ENCODE measurements around the gene MARCHF6. TPM values are rescaled to one million over a fixed set of nuclear protein-coding genes. Genes with fewer than 3 reads are reported as not detected.

MARCHF6 gene
- total RNA-seq, 3 donors from 2014 or later = 94.5 to 110 (median 96.7) TPM

DNA sequence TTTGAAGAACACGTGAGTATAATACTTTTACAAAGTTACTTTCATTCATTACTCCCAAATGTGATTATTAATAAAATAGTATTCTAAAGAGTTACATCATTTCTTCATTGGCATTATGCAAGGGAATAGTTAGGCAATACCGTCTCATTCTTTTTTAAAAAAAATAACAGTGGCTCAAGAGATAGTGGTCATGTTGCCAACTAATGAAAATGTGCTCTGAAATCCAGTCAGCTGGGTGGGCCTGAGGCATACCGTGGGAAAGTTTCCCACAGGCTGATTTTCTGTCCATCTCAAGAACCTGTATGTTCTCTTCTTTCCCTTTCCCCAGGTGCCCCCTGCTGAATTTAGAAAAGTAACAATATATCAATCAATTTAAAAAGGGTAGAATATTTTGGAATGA lies 47.3 kb downstream of the MARCHF6 start:
- Mint-ChIP-seq H3K4me3 (no peak overlapping the region), H3K4me1 (ENCODE audit: low read depth) (peaks cover 6% of the 10 kb centered on the region), H3K9me3 (no peaks in the 10 kb centered on the region), H3K27me3 (ENCODE audit: low read depth) (no peaks in the 10 kb centered on the region), H3K36me3 (ENCODE audit: insufficient read depth) (peaks cover 48% of the 10 kb centered on the region)
- DNase-seq = no peak
- no peak for ATAC-seq

DNA sequence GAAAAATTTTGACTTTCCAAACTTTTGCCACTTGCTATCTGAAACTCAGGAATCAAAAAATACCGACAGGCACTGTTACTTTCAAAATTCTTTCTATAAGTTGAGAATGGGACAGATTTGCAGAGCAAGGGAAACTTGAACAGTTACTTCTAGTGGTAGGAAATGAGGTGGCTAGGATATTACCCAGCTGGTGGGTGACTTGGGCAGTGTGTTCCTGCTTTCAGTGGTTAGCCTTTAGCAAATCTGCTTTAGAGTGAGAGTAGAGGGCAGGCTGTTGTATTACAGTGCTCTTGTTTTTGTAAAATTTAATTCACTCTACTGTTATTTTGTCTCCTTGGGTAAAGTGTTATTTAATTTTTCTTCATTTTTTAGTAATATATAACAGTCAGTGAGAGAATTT lies 48.0 kb downstream of the MARCHF6 start:
- Mint-ChIP-seq H3K4me1 (ENCODE audit: low read depth) (peaks cover 5% of the 10 kb centered on the region), H3K9me3 (no peaks in the 10 kb centered on the region), H3K36me3 (ENCODE audit: insufficient read depth) (peaks cover 46% of the 10 kb centered on the region), H3K27me3 (ENCODE audit: low read depth) (no peaks in the 10 kb centered on the region), H3K4me3 (no peak overlapping the region)
- no peak for DNase-seq
- no peak for ATAC-seq

Other genes starting within 250 kb of the MARCHF6 start
- gene ATPSCKMT, start 103.8 kb upstream of the MARCHF6 start, total RNA-seq = 10 to 100 TPM; 25.3 to 32.5 (median 27.7) TPM
- gene CCT5, start 103.4 kb upstream of the MARCHF6 start, total RNA-seq = 100 to 1,000 TPM; 597 to 728 (median 646) TPM
- under 1 TPM; 0.76 to 0.94 (median 0.90) TPM for gene CMBL, start 45.8 kb upstream of the MARCHF6 start, total RNA-seq
- under 1 TPM in 1 of 3 donors, not detected in 2; 0.18 TPM for gene ROPN1L, start 88.2 kb downstream of the MARCHF6 start, total RNA-seq
- gene ANKRD33B, start 210.4 kb downstream of the MARCHF6 start, total RNA-seq = 10 to 100 TPM in 1 of 3 donors, 1 to 10 TPM in 2; 7.7 to 20.2 (median 9.7) TPM